ENCODE results near the gene ADTRP.
"Not testable (repeated sequence)": the region's sequence is repeated elsewhere in the genome, so short reads cannot be mapped to it uniquely, and the experiment has no call there.

The ADTRP gene

DNA sequence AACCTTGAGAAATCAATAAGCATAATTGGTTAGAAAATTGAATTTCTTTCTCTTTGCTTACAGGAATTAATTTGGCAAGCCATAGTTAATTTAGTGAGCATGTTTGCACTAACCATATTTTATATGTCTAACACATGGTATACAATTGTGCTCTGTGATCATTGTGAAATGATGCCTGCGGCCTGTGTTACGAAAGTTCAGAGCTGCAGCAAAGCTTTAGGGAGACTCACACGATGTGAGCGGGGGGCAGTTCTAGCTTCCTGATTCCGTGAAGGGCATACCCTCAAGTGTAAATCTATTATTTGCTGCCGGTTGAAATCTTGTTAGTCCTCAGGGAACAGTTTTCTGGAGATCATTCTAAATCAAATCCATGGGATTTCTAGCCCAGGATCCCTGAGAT, 25.5 kb upstream of the ADTRP start:
- H2AFZ ChIP-seq (ENCODE audit: low read depth): no peak overlapping the region
- TF ChIP-seq, protein P1, sequence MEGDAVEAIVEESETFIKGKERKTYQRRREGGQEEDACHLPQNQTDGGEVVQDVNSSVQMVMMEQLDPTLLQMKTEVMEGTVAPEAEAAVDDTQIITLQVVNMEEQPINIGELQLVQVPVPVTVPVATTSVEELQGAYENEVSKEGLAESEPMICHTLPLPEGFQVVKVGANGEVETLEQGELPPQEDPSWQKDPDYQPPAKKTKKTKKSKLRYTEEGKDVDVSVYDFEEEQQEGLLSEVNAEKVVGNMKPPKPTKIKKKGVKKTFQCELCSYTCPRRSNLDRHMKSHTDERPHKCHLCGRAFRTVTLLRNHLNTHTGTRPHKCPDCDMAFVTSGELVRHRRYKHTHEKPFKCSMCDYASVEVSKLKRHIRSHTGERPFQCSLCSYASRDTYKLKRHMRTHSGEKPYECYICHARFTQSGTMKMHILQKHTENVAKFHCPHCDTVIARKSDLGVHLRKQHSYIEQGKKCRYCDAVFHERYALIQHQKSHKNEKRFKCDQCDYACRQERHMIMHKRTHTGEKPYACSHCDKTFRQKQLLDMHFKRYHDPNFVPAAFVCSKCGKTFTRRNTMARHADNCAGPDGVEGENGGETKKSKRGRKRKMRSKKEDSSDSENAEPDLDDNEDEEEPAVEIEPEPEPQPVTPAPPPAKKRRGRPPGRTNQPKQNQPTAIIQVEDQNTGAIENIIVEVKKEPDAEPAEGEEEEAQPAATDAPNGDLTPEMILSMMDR (conservative IDR thresholded peaks at IDR 0.05; ENCODE audit: low read depth, low read length): no peak
- H3K4me3 ChIP-seq (IDR thresholded peaks at IDR 0.05; ENCODE audit: insufficient read depth, low read depth, low read length): no peak overlapping the region
- H3K36me3 ChIP-seq (ENCODE audit: insufficient read depth): no peaks in the 10 kb centered on the region
- peaks cover 24% of the 10 kb centered on the region for H3K4me1 ChIP-seq (ENCODE audit: low read depth, poor library complexity, severe bottlenecking)
- no peaks in the 10 kb centered on the region for H4K20me1 ChIP-seq (ENCODE audit: insufficient read depth)
- no peak overlapping the region for H3K4me2 ChIP-seq
- H3K27ac ChIP-seq: no peak overlapping the region
- H3K79me2 ChIP-seq (ENCODE audit: insufficient read depth, low read depth): no peaks in the 10 kb centered on the region
- no peaks in the 10 kb centered on the region for H3K27me3 ChIP-seq (ENCODE audit: insufficient read depth, low read depth)
- no peak overlapping the region for H3K9ac ChIP-seq

DNA sequence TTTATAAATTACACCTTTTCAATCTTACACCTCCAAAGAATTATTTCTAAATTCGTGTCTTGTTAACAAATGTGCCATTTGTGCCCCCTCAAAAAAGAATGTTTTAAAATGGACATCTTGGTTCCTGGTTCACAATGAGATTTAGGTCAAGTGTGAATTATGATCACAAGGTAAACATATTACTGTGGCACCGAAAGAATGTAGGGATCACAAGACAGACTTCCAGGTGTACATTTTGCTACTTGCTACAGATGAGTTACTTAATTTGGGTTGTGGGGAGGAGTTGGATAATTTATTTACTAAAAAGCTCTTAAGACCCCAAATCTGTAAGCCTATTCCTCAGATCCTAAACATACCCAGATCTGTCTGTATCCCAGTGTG, 25.0 kb upstream of the ADTRP start:
- Histone ChIP-seq H3K27ac (no peak overlapping the region), H4K20me1 (ENCODE audit: insufficient read depth) (no peaks in the 10 kb centered on the region), H3K4me3 (IDR thresholded peaks at IDR 0.05; ENCODE audit: insufficient read depth, low read depth, low read length) (no peak overlapping the region), H3K4me1 (ENCODE audit: low read depth, poor library complexity, severe bottlenecking) (peaks cover 24% of the 10 kb centered on the region), H3K36me3 (ENCODE audit: insufficient read depth) (no peaks in the 10 kb centered on the region), H3K4me2 (no peak overlapping the region), H3K79me2 (ENCODE audit: insufficient read depth, low read depth) (no peaks in the 10 kb centered on the region), H3K27me3 (ENCODE audit: insufficient read depth, low read depth) (no peaks in the 10 kb centered on the region), H2AFZ (ENCODE audit: low read depth) (no peak overlapping the region), H3K9ac (no peak overlapping the region)
- TF ChIP-seq, protein P1 (conservative IDR thresholded peaks at IDR 0.05; ENCODE audit: low read depth, low read length): no peak

DNA sequence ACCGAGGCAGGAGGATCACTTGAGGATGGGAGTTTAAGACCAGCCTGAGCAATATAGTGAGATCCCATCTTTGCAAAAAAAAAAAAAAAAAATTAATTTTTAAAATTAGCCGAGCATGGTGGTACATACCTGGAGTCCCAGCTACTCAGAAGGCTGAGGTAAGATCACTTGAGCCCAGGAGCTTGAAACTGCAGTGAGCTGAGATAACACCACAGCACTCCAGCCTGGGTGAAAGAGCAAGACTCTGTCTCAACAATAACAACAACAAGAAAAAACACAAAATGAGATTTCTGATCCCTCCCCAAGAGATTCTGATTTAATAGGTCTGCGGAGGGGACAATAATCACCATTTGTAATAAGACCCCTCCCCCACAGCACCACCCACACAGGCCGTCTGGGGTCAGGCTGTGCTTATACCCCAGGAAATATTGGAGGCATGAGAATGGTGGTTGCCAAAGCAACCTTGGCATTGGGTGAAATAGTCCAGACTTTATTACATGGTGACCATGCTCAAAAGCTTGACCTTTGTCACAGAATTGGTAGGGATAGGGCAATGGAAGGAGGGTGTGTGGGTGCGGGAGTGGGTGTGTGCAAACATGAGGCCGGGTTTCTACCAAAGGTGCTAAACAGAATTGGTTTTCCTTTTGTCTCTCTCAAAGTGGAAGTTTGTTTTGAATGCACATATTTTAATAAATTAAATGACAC, 24.4 kb upstream of the ADTRP start:
- Histone ChIP-seq H3K4me3 (IDR thresholded peaks at IDR 0.05; ENCODE audit: insufficient read depth, low read depth, low read length) (no peak overlapping the region), H3K9ac (no peak overlapping the region), H3K27me3 (ENCODE audit: insufficient read depth, low read depth) (no peaks in the 10 kb centered on the region), H3K4me2 (no peak overlapping the region), H3K36me3 (ENCODE audit: insufficient read depth) (no peaks in the 10 kb centered on the region), H3K27ac (no peak overlapping the region), H4K20me1 (ENCODE audit: insufficient read depth) (no peaks in the 10 kb centered on the region), H2AFZ (ENCODE audit: low read depth) (no peak overlapping the region), H3K4me1 (ENCODE audit: low read depth, poor library complexity, severe bottlenecking) (peaks cover 24% of the 10 kb centered on the region), H3K79me2 (ENCODE audit: insufficient read depth, low read depth) (no peaks in the 10 kb centered on the region)
- TF ChIP-seq, protein P1 (conservative IDR thresholded peaks at IDR 0.05; ENCODE audit: low read depth, low read length): no peak

DNA sequence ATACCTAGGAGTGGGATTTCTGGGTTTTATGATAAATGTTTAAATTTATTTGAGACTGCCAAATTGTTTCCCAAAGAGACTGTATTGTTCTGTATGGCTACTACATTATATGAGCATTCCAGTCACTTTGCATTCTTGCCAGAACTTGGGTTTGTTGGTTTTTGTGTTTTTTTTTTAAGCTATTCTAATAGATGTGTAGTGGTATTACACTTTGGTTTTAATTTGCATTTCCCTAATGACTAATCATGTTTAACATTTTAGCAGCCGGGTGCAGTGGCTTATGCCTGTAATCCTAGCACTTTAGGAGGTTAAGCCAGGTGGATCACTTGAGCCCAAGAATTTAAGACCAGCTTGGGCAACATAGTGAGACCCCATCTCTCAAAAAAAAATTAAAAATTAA, 21.9 kb upstream of the ADTRP start:
- not testable (repeated sequence) for H3K9ac ChIP-seq; H3K27me3 ChIP-seq (ENCODE audit: insufficient read depth, low read depth); H3K79me2 ChIP-seq (ENCODE audit: insufficient read depth, low read depth); H3K4me2 ChIP-seq; H2AFZ ChIP-seq (ENCODE audit: low read depth); H4K20me1 ChIP-seq (ENCODE audit: insufficient read depth); H3K4me3 ChIP-seq (IDR thresholded peaks at IDR 0.05; ENCODE audit: insufficient read depth, low read depth, low read length); H3K36me3 ChIP-seq (ENCODE audit: insufficient read depth); H3K27ac ChIP-seq
- peaks cover 20% of the 10 kb centered on the region for H3K4me1 ChIP-seq (ENCODE audit: low read depth, poor library complexity, severe bottlenecking)

DNA sequence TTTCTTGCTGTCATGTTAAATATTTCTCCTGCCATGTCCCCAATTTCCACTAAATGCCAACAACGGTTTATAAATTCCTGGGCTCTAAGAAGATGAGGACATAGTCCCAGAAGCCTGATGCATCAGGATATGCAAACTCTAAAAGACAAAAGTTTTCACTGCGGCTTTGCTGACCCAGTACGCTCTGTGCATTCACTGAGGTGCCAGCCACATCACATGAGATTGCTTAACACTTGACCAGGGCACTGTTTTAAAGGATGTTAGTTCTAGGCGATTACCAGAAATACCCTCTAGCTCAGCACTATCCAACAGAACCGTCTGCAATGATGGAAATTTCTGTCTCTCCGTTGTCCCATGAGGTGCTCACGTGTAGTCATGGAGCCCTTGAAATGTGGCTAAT, 19.9 kb upstream of the ADTRP start:
- Histone ChIP-seq H2AFZ (ENCODE audit: low read depth) (no peak overlapping the region), H3K36me3 (ENCODE audit: insufficient read depth) (no peaks in the 10 kb centered on the region), H3K4me2 (no peak overlapping the region), H3K27ac (no peak overlapping the region), H3K9ac (no peak overlapping the region), H3K27me3 (ENCODE audit: insufficient read depth, low read depth) (no peaks in the 10 kb centered on the region), H3K4me3 (IDR thresholded peaks at IDR 0.05; ENCODE audit: insufficient read depth, low read depth, low read length) (no peak overlapping the region), H3K79me2 (ENCODE audit: insufficient read depth, low read depth) (no peaks in the 10 kb centered on the region), H3K4me1 (ENCODE audit: low read depth, poor library complexity, severe bottlenecking) (peaks cover 35% of the 10 kb centered on the region), H4K20me1 (ENCODE audit: insufficient read depth) (no peaks in the 10 kb centered on the region)
- TF ChIP-seq, protein P1 (conservative IDR thresholded peaks at IDR 0.05; ENCODE audit: low read depth, low read length): no peak

Measured in KMS-11 (cell line).